GM21367 (cell line): Measurements from ENCODE around the gene TAF4.
"Not testable (repeated sequence)": the region's sequence is repeated elsewhere in the genome, so short reads cannot be mapped to it uniquely, and the experiment has no call there.

Experiments used
- ATAC-seq: cut with Tn5 transposase; IDR thresholded peaks from one replicate; pipeline ENCODE4 v1.9.1; 2021; ENCODE audit not compliant: unreplicated experiment

The TAF4 gene

GRCh38 chr20:62004614-62005013, 61.1 kb downstream of the TAF4 start:
- no peak for ATAC-seq

- no peak for ATAC-seq
These were observed 61.9 kb downstream of the TAF4 start for GRCh38 chr20:62003567-62004405.

GRCh38 chr20:62002882-62003480, 62.7 kb downstream of the TAF4 start:
- no peak for ATAC-seq

GRCh38 chr20:62001178-62001715, 64.4 kb downstream of the TAF4 start:
- ATAC-seq = no peak

DNA sequence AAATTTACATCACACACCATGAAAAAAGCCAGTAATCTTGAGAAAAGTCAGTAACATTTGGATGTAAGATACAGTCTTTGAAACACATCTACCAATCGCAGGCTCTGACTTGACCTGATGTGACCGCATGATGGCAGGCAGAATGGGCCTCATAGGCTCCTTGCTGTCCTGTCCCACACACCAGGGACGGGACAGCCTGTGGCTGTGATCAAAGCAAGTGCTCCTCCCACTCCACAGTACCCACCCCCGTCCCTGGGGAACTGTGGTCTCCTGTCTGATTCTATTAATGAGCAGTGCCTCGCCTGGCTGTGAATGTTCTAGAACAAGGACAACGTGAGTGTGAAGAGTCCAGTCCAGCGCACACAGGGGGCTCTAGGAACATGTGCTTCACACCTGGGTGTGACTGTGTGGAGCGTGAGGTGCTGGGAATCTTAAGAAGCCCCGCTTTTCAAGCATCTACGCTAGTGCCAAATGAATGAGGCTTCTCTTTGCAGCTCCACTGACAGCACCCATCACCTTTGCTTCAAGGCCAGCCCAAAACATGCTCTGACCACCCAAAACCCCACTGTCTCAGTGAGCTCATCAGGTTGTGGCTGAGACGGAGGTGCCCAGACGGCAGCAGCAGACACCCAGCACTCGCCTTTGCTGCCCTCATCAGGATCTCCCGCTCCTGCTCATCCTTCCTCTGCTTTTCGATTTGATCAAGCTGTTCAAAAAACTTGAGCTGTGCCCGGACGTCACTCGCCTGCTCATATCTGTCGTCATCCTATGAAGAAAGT, 67.1 kb downstream of the TAF4 start:
- ATAC-seq = no peak

GRCh38 chr20:61997891-61998290, 67.8 kb downstream of the TAF4 start:
- no peak for ATAC-seq

DNA sequence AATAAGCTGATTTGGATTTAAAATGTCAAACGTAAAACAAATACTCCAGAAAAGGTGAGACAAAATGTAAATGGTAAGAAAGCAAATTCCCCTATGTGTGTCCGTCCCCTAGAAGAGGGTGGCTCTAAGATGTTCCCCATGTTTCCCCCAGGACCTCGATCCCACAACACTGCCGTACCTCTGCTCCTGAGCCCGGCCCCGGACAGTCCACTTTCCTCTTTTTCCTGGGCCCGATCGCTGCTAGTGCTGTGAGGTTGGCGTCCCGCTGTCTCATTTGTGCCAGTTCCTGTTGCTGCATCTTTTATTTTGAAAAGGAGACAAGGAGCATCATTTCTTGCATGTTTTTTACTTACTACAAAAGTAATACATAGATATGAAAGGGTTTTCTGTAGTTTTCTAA, 68.3 kb downstream of the TAF4 start:
- no peak for ATAC-seq

- ATAC-seq = no peak
These were observed 71.1 kb downstream of the TAF4 start for GRCh38 chr20:61994546-61994945.

DNA sequence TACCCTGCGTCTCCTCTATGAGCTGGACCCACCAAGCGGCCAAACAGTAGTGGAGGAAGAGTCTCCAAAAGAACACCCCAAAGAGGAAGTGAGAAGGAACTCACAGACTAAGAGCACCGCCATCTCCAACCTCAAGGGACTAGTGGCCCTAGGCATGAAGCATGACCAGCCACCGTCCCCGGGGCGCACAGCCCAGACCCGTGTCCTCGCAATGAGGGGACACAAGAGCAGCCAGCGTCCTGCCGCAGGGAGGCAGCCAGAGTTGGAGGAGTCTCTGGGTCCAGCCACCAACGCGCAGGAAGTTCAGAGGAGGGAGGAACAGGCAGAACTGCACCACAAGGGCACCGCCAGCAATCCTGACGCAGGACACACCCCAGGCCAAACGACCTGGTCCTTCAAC, 72.6 kb downstream of the TAF4 start:
- no peak for ATAC-seq

GRCh38 chr20:61991476-61991875, 74.2 kb downstream of the TAF4 start:
- no peak for ATAC-seq

- no peak for ATAC-seq
These were observed 75.2 kb downstream of the TAF4 start for GRCh38 chr20:61990484-61990883.

DNA sequence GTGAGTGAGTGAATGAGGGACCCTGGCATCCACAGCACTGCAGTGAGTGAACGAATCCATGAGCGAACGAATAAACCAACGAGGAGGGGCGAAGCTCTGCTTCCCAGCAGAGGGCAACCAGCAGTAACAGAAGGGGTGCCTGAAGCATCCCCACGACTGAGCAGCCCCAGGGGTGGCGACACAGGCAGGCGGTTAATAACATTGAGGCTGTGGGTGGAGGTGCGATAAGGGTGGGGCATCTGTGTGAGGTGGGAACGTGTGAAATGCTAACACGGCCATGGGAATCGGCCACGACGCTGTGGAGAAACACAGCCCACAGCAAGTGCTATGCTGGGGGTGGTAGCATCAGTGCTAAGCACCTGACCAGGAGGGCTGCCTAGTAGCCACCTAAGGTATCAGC, 75.9 kb downstream of the TAF4 start:
- no peak for ATAC-seq

DNA sequence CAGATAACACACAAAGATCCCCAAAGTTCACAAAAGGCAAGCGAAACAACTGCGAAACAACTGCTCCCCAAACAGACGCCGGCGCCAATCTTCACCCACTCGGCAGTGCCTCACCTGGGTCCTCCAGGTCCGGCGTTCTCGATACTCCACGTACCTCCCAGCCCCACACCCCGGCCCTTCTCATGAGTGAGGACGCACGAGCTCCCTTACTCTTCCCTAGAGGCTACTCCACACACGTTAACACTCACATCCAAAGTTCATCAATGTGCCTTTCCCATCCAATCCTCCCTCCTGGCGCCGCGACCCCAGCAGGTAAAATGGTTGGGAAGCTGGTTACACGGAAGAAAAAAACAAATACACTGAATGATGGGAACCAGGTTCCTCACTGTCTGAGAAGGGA, 77.0 kb downstream of the TAF4 start:
- ATAC-seq = no peak

DNA sequence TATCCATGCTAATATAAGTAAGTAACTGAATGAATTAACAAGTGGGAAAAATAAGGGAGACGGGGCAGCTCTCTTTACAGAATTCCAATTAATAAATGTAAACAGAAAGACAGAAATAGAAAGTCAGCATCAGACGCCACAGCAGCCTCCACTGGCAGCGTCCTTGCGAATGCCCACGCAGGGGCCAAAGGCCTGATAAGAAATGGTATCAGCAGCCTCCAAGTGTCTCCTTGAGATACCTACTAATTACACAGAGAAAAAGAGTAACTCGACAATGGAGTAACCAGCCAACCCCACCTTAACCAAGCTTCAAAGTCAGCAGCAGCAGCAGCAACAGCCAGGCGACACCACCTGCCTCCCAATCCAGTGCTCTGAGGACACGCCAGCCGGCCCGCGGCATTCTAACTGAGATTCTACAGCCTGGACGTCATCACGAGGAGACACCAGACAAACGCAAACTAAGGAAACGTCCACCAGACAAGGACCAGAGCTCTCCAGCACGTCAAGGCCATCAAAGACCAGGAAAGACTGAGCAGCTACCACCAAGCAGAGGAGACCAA, 78.8 kb downstream of the TAF4 start:
- no peak for ATAC-seq

- no peak for ATAC-seq
These were observed 80.6 kb downstream of the TAF4 start for GRCh38 chr20:61985096-61985495.

- ATAC-seq = not testable (repeated sequence)
These were observed 81.2 kb downstream of the TAF4 start for GRCh38 chr20:61984431-61984830.

- ATAC-seq = no peak
These were observed 81.7 kb downstream of the TAF4 start for GRCh38 chr20:61983965-61984364.

DNA sequence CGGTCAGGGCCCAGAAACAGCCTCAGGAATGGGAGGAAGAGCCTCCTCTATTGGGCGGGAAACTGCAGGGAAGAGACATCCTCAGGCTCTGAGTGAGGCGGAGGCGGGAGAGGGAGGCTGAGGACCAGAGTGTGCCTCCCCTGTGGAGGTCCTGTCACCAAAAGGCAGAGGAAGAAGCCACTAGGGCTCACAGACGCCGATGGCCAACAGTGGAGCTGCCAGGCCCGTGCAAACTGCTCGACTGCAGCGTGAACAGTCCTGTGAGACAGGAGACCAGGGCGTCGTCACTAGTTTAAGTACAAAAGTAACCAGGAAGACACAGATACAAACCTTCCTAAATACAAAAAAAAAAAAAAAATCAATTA, 82.7 kb downstream of the TAF4 start:
- ATAC-seq = no peak

DNA sequence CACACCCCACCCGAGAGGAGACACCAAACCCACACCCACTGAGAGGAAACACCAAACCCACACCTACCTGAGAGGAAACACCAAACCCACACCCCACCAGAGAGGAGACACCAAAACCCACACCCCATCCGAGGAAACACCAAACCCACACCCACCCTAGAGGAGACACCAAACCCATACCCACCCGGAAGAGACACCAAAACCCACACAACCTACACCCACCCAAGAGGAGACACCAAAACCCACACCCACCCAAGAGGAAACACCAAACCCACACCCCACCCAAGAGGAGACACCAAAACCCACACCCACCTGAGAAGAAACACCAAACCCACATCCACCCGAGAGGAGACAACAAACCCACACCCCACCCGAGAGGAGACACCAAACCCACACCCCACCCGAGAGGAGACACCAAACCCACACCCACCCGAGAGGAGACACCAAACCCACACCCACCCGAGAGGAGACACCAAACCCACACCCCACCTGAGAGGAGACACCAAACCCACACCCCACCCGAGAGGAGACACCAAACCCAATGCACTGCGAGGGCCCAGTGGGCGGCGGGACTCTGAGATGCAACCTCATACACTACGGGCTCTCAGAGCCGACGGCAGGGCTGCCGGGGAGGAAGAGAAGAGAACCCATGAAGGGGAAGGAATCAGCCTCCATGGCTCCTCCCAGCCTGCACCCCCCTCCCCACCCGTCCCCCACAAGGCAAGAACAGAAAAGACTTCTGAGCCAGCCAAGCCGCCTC, 83.3 kb downstream of the TAF4 start:
- ATAC-seq = no peak

- ATAC-seq = not testable (repeated sequence)
These were observed 84.0 kb downstream of the TAF4 start for GRCh38 chr20:61981691-61982090.
